GM19240 (cell line): ENCODE results near the gene INTS3.

Source experiments
- DNase-seq: peaks from one replicate; pipeline ENCODE4 v3.0.0; 2011; ENCODE audit warnings: low spot score; ENCODE audit not compliant: insufficient read length

The INTS3 gene, protein sequence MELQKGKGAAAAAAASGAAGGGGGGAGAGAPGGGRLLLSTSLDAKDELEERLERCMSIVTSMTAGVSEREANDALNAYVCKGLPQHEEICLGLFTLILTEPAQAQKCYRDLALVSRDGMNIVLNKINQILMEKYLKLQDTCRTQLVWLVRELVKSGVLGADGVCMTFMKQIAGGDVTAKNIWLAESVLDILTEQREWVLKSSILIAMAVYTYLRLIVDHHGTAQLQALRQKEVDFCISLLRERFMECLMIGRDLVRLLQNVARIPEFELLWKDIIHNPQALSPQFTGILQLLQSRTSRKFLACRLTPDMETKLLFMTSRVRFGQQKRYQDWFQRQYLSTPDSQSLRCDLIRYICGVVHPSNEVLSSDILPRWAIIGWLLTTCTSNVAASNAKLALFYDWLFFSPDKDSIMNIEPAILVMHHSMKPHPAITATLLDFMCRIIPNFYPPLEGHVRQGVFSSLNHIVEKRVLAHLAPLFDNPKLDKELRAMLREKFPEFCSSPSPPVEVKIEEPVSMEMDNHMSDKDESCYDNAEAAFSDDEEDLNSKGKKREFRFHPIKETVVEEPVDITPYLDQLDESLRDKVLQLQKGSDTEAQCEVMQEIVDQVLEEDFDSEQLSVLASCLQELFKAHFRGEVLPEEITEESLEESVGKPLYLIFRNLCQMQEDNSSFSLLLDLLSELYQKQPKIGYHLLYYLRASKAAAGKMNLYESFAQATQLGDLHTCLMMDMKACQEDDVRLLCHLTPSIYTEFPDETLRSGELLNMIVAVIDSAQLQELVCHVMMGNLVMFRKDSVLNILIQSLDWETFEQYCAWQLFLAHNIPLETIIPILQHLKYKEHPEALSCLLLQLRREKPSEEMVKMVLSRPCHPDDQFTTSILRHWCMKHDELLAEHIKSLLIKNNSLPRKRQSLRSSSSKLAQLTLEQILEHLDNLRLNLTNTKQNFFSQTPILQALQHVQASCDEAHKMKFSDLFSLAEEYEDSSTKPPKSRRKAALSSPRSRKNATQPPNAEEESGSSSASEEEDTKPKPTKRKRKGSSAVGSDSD

DNA sequence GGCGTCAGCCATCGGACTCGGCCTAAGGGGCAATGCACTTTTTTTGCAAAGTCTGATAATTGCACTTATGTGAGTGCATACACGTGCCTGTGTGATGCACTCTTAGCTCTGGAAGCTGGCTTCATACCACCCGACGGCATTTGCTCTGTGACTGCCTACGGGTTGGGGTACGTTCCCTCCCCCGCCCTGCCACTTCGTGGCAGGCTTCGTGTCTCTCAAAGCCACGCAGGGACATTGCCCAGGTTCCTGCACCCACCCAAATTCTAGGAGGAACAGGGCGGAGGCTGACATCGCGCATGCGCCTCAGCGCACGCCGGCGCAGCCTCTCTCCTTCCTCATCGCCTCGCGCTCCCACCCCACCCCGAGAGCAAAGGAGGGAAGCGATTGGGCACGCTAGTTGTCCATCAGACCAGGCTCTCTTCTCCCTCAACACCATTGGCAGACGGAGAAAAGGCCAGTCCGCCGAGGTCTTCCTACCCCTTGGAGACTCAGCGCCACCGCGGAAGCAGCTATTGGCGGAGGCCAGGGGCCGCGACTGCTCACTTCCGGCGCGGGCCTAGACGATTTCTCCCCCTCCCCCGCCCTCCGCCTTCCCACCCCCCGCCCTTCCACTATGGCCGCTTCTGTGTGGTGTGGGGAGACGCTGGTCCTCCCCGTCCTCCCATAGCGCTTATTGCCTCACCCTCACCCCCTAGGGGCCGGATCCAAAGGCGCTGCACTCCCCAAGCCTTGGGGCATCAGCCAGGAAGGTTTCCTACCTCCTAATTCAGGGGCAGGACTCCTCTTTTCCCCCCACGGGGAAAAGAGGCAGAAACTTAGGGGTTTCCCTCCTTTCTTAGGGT is at the start of gene INTS3:
TSS of gene INTS3 (plus strand) at position 588 of the 842 bp plus-strand sequence. CDS start 585 bp downstream, outside the sequence.
- DNase-seq, result peak; percentile 97

DNA sequence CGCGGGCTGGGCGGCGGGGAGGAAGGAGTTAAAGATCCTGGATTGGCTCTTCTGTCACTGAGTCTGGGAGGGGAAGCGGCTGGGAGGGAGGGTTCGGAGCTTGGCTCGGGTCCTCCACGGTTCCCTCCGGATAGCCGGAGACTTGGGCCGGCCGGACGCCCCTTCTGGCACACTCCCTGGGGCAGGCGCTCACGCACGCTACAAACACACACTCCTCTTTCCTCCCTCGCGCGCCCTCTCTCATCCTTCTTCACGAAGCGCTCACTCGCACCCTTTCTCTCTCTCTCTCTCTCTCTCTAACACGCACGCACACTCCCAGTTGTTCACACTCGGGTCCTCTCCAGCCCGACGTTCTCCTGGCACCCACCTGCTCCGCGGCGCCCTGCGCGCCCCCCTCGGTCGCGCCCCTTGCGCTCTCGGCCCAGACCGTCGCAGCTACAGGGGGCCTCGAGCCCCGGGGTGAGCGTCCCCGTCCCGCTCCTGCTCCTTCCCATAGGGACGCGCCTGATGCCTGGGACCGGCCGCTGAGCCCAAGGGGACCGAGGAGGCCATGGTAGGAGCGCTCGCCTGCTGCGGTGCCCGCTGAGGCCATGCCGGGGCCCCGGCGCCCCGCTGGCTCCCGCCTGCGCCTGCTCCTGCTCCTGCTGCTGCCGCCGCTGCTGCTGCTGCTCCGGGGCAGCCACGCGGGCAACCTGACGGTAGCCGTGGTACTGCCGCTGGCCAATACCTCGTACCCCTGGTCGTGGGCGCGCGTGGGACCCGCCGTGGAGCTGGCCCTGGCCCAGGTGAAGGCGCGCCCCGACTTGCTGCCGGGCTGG is 49.1 kb upstream of the INTS3 start, which contains the start of gene NPR1:
TSS of gene NPR1 (plus strand) at position 170 of the 818 bp plus-strand sequence. CDS start at position 591, 421 bp downstream.
- no peak for DNase-seq

DNA sequence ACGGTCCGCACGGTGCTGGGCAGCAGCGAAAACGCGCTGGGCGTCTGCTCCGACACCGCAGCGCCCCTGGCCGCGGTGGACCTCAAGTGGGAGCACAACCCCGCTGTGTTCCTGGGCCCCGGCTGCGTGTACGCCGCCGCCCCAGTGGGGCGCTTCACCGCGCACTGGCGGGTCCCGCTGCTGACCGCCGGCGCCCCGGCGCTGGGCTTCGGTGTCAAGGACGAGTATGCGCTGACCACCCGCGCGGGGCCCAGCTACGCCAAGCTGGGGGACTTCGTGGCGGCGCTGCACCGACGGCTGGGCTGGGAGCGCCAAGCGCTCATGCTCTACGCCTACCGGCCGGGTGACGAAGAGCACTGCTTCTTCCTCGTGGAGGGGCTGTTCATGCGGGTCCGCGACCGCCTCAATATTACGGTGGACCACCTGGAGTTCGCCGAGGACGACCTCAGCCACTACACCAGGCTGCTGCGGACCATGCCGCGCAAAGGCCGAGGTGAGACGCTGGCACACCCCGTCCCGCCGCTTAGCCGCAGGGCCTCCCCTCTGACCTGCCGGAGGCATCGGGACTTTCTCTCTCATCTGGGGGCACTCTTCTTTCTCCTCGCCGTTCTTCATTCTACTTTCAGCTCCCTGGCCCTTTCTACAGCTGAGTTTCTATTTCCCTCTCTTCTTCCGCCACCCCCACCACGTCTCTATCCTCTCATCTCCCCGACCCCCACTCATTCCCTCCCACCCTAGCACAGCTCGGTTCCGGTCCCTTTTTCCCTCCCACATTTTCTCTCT is 48.3 kb upstream of the INTS3 start:
- DNase-seq, result no peak

DNA sequence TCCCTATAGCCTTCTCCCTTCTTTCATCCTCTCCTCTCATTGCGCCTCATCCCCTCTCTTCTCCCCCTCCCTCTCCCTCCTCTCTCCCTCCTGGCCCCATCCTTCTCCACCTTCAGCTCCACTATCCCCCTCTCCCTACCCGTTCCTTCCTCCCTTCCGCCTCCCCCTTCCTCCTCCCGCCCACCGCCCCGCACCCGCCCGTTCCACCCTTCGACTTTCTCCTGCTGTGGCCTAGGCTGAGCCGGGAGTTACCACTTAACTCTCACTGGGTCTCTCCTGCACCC is 47.8 kb upstream of the INTS3 start:
- DNase-seq, result no peak

DNA sequence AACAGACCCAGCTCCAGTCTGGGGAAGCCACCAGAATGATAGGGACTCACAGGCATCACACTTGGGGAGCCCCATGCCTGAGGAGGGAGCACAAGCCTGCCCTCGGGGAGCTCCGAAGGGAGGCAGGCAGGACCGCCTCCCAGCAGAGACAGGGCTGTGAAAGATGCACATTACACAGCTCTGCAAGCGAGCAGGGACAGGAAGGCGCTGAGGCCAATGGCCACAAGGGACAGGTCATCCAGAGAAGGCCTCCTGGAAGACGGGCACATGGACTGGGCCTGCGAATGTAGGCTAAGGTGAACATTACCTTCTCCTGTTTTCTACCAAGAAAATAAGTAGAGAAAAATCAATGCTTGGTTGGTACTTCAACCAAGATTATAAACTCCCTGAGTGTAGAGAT is 45.1 kb upstream of the INTS3 start:
- DNase-seq, result no peak

DNA sequence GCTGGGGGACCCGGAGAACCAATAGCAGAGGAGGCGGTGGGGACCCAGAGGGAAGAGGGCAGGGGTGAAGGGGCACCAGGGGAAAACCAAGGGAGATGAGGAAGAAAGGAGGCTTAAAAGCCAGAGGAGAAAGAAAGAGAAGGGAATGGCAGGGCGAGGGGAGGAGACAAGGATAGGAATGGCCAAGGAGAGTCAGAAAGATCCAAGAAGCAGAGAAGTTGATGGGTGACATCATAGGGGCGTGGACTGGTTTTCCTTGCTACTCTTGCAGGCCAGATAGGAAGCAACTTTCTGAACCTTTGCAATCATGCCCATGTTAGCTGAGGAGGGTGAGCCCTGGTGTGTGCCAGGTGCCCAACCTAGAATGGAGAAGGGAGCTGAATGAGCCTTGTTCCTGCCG is 44.0 kb upstream of the INTS3 start:
- no peak for DNase-seq

DNA sequence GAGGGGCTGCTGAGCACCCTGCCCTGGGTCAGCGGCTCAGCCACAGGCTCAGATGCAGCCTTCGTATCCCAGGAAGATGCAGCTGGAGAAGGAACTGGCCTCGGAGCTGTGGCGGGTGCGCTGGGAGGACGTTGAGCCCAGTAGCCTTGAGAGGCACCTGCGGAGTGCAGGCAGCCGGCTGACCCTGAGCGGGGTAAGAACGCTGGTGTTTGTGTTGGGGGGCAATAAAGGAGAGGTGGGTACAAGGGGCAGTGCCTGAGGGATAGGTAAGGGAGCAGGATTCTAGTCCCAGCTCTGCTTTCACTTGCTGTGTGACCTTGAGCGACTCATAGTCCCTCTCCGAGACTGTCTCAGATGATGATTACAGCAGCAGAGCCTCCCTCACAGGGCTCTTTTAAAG is 43.0 kb upstream of the INTS3 start:
- DNase-seq, result no peak

DNA sequence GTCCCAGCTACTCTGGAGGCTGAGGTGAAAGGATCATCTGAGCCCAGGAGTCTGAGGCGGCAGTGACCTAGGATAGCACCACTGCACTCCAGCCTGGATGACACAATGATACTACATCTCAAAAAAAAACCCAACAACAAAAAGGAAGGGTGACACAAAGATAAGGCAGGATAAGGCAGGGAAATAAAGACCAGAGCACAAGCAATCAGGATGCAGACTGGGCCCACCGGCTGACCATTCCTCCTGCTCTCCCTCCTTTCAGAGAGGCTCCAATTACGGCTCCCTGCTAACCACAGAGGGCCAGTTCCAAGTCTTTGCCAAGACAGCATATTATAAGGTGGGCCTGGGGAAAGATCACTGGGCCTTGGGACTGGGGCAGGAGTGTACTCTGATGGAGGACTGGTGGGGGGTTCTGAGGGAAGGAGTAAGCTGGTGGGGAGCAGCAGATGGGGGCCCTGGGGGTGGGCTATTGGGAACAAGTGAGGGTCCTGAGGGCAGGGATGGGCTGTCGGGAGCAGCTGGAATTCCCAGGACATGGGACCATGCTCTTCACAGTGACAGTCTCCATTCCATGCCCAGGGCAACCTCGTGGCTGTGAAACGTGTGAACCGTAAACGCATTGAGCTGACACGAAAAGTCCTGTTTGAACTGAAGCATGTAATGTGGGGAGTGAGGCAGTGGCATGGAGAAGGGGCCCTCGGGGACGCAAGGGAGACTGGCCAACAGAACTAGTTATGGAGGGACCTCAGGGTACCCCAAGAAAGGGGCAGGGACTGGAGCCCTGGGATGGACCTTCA is 42.1 kb upstream of the INTS3 start:
- no peak for DNase-seq

DNA sequence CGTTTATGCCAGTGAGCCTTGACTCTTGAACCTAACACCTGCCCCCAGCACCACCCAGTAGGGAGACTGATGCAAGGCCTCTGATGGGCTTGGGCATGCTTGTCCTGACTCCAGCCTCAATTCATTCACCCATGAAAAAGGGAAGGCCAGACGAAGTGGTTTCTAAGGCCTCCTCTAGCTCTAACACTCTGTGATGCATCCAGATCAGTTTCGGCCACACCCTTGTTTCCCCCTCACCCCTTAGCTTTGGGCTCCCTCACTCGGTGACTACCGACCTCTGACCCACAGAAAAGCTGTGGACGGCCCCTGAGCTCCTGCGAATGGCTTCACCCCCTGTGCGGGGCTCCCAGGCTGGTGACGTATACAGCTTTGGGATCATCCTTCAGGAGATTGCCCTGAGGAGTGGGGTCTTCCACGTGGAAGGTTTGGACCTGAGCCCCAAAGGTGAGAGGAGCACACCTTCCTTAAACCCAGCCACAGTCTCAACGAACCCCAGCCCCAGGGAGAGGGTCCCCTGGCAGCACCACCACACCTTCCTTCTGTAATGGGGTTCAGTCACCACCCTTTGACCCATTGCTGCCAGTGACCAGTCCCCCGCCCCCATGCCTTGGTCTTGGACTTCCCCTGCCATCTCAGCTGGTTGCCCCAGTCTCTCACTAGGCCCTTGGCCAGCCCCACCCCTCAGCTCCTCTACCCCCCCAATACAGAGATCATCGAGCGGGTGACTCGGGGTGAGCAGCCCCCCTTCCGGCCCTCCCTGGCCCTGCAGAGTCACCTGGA is 40.3 kb upstream of the INTS3 start:
- DNase-seq, result no peak

DNA sequence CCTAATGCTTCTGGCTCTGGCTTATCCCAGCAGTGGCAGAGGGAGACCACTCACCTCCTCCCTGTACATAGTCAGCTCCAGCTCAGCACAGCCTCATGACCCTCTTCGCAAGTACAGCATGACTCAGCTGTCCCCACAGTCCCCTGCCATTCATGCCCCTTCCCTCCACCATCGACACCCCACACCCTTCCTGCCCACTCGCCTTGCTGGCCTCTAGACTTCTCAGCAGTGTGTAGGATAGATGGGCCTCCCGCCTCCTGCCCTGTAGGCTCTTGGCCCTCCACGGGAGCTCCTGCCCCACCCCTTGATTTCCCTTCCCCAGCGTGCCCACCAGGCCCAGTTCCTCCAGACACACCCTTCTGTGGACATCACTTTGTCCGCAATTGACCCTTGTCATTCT is 39.6 kb upstream of the INTS3 start:
- no peak for DNase-seq

DNA sequence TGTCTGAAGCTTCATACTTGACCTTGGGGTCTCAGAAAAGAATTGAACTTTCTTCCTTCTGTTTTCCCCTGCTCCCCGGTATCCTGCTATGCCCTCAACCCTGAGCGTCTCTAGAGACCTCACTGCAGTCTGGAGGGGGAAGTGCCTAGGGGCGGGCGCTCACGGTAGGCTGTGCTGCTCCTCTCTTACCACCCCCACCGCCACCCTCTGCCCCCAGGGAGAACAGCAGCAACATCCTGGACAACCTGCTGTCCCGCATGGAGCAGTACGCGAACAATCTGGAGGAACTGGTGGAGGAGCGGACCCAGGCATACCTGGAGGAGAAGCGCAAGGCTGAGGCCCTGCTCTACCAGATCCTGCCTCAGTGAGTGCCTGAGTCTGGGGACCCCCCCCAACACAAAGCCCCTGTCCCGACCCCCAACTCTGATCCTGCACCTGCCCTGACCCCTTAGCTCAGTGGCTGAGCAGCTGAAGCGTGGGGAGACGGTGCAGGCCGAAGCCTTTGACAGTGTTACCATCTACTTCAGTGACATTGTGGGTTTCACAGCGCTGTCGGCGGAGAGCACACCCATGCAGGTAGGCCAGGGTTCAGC is 39.0 kb upstream of the INTS3 start:
- no peak for DNase-seq

DNA sequence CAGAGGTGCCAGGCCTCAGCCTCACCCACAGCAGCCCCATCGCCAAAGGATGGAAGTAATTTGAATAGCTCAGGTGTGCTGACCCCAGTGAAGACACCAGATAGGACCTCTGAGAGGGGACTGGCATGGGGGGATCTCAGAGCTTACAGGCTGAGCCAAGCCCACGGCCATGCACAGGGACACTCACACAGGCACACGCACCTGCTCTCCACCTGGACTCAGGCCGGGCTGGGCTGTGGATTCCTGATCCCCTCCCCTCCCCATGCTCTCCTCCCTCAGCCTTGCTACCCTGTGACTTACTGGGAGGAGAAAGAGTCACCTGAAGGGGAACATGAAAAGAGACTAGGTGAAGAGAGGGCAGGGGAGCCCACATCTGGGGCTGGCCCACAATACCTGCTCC is 34.4 kb upstream of the INTS3 start:
- DNase-seq, result no peak

DNA sequence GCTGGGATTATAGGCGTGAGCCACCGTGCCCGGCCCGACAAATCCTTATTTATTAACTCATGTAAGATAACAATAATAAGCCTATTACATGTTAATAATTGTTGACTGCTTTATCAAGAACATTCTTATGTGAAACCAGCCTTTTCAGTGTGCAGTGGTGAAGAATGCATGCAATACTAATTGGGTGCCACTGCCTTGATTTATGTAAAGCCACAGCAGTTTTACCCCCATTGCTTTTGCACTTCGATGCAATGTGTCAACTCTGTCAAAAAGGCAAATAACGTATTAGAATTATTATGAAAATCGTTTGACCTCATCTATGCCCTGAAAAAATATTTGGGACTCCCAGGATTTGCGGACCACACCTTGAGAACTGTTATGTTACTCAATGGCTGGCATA is 31.1 kb upstream of the INTS3 start:
- DNase-seq, result no peak

DNA sequence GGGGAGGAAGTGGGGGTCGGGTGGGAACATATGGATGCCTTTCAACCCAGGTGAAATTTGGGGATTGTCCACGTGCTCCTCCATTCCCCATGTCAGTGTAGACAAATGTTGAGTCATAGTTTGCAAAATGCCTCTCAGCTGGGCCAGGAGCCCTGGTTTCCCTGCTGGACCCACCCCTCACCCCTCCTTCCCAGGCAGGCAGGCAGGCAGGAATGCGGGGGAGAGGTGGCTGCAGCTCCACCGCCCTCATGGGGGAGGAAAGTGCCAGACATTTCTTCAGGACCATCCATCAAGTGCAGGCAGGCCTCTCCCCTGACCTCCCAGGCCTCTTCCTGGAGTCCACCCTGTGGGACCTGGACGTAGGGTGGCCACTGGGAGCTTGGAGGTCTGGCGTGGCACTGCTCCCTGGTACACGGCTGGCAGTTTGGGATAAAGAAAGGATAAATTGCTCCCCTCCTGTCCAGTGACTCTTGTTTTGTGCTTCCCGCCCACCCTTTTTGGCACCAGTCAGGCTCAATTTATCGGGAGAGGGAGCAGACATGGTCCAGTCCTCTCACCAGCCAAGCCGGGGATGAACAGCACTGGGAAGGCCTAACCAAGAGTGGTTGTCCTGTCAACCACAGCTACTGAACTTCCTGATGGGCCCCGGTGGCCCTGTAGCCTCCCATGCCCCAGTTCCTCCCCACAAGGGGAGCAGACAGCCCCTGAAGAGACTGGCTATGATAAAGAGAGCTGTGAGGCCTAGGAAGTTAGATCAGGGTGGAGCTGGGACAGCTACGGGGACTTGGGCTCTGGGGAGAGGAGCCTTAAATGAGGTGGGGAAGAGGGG is 30.4 kb upstream of the INTS3 start:
- DNase-seq, result no peak

DNA sequence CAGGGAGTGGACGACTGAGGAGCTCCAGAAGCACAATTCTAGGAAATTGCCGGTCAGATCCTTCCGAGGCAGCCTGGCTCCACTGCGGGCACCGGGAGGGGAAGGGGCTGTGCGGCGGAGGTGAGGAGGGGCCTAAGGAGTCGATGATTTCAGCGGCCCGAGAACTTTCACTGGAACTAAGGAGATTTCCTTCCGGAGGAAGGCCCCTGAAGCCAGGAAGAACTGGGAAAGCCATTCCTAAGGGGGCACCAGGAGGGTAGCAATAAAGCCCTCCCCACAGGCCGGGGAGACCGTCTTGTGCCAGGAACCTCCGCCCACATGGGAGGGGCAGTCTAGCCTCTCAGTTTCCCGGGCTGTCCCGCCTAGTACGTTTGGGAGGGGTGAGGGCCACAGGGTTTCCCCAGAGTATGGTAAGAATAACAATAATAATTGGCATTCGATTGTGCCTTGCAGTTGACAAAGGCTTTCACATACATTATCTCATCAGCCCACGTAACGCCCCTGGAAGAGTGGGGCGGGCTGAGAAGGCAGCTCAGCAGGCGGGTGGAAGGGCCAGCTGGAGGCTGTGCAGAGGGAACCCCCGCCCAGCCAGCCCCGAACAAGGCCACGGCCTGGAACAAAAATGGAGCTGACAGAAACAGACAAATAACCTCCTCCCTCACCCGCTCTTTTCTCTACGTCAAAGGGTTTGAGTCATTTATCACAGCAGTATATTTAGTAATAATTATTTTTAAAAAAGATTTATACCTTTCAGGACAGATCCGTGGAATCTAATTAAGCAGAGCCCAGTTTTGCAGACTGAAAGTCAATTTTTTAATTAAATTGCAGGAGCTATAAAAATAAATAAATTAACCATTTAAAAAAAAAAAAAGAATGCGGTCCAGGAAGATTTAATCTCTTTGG is 29.6 kb upstream of the INTS3 start:
- DNase-seq, result no peak
